SK-MEL-5 (cell line): ENCODE data around the gene HMGN3. TPM values are rescaled to one million over a fixed set of nuclear protein-coding genes. Genes with fewer than 3 reads are reported as not detected.
"Not testable (repeated sequence)": the region's sequence is repeated elsewhere in the genome, so short reads cannot be mapped to it uniquely, and the experiment has no call there.

Source experiments
- DNase-seq: peaks from one replicate; pipeline ENCODE4 v3.0.0-alpha.2; 2016; ENCODE audit warnings: low read depth, low spot score
- in situ Hi-C: cut with HindIII; loops from 2 replicates; pipeline ENCODE4 v1.10.0; 2016; ENCODE audit warnings: low sequenced_read_pairs, high pct_unique_total_duplicates, low pct_unique_long_range_greater_than_20kb
- polyA plus RNA-seq, 2 experiments: library from polyadenylated mRNA; depleted of rRNA; stranded (reverse); fragments of >200 nt; gene quantifications; 2 replicates each; pipeline ENCODE4 v1.2.3, GENCODE V29; 2015
- total RNA-seq: library from RNA; depleted of rRNA; stranded (reverse); fragments of >200 nt; shearing (Covaris generic); gene quantifications from 2 replicates; pipeline ENCODE4 v1.2.3, GENCODE V29; 2014; rRNA removed

Gene HMGN3
- total RNA-seq = 86.4 and 87.5 TPM in 2 replicates
- polyA plus RNA-seq (2015; cell fraction: cytosol; rRNA removed) = 50.8 and 70.3 TPM in 2 replicates
- polyA plus RNA-seq (2015; cell fraction: nucleus; rRNA removed) = 50.0 and 66.1 TPM in 2 replicates

- DNase-seq = peak; percentile 94
- in situ Hi-C loops = no loop called here
Observed at GRCh38 chr6:79234150-79235022, at the start of gene HMGN3. Gene HMGN3, minus strand, starts transcription at chr6:79234682.

GRCh38 chr6:79280756-79281155 lies 46.3 kb upstream of the HMGN3 start:
- in situ Hi-C loops = no loop called here
- no peak for DNase-seq

GRCh38 chr6:79277109-79277508 lies 42.6 kb upstream of the HMGN3 start:
- DNase-seq = no peak
- in situ Hi-C loops = no loop called here

DNA sequence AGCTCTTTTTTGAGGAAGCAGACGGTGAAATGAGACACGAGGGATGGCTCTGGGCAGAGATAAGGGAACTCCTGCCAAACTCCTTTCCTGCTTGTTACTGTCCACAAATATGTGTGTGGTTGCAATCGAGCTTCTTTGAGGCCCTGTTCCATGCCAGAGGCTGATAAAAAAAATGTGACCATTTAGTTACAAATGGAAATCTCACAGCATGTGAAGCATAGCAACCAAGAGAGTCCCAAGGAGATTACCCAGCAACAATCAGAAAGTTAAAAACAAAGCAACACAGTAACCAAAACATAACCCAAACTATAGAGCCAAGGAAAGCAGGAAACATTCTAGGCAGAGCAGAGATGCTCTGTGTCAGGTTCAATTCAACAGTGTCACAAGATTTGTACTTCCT lies 35.4 kb upstream of the HMGN3 start:
- DNase-seq = peak; percentile 57
- in situ Hi-C loops = no loop called here

DNA sequence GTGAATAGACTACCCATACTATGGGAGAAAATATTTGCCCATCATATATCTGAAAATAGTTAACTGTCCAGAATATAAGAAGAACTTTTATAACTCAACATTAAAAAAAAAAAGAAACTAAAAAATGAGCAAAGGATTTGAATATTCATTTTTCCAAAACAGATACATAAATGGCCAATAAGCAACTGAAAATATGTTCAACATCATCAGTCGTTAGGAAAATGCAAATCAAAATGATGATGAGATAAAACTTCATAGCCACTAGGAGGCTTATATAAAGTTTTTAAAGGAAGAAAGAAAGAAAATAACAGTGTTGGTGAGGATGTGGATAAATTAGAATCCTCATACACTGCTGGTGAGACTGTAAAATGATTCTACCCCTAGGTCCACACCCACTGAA lies 32.6 kb upstream of the HMGN3 start:
- no peak for DNase-seq
- in situ Hi-C loops = no loop called here

DNA sequence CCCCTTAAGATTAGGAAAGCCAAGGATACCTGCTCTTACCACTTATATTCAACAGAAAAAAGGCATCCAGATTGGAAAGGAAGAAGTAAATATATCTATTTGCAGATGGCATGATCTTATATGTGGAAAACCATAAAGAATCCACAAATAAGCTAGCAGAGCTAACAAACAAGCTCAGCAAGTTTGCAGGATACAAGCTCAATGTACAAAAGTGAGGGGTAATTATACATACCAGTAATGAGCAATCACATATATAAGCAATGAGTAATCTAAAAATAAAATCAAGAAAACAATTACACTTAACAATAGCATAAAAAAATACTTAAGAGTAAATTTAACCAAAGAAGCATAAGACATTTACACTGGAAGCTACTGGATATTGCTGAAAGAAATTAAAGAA lies 31.6 kb upstream of the HMGN3 start:
- no peak for DNase-seq
- in situ Hi-C loops = no loop called here

DNA sequence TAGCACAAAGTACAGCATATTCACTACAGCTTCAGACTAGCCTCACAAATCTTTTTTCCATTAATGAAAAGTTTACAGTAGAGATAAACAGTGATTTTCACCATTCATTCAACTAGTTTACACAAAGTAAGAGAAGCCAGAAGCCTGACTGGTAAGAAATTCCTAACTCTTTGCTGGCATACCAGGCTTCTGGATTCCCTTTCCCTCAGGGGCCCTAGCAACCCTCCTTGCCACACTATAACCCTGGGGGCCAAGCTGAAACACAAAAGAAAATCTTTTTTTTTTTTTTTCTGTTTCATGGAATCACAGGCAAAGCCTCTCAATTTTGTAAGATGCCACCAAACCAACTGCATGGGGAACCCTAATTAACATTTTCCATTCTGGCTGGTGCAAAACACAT lies 28.9 kb upstream of the HMGN3 start:
- DNase-seq = no peak
- in situ Hi-C loops = no loop called here

DNA sequence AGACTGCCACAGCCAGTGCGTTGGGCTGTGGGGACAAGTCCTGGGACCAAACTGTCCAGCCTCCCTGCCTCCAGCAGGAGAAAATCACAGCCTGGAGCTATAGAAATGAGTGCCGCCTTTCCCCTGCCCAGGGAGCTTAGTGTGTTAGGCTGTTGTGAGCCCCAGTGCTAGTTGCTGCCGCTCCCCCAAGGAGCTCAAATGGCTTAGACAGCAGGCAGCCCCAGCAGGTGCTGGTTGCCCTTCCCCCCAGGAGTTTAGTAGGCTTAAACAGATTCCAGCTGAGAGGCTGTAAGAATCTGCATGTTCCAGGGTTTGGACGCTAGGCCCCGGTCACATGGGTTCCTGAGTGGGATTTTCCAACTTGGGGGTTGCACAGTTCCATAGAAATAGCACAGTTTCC lies 27.2 kb upstream of the HMGN3 start:
- in situ Hi-C loops = no loop called here
- no peak for DNase-seq

GRCh38 chr6:79260772-79261171 lies 26.3 kb upstream of the HMGN3 start:
- in situ Hi-C loops = no loop called here
- DNase-seq = no peak

GRCh38 chr6:79257381-79258205 lies 23.1 kb upstream of the HMGN3 start:
- no peak for DNase-seq

GRCh38 chr6:79256770-79257169 lies 22.3 kb upstream of the HMGN3 start:
- in situ Hi-C loops, DNase-seq: not testable (repeated sequence)

More at GRCh38 chr6:79257381-79258205, 23.1 kb upstream of the HMGN3 start:
- in situ Hi-C loops = no loop called here

GRCh38 chr6:79255086-79255485 lies 20.6 kb upstream of the HMGN3 start:
- DNase-seq, in situ Hi-C loops: not testable (repeated sequence)

DNA sequence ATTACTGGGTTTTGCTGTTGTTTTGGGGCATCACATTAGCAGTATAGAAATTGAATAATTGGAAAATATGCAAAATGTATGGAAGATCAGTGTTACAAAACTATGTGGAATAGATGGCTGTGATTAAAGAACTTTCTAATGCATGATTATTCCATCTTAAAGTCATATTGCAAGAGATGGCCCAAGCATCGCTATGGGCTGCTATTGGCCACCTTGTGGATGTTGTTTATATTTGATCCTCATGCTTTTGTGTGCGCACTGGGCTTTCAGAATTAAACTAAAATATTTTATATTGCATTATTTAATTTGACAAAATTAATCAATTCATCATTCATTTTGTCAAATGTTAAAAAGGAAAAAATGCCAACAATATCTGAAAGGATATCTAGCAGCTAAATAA lies 16.1 kb upstream of the HMGN3 start:
- DNase-seq = peak; percentile 6
- in situ Hi-C loops = no loop called here

GRCh38 chr6:79250107-79250514 lies 15.6 kb upstream of the HMGN3 start:
- peak; percentile 76 for DNase-seq
- in situ Hi-C loops = no loop called here

DNA sequence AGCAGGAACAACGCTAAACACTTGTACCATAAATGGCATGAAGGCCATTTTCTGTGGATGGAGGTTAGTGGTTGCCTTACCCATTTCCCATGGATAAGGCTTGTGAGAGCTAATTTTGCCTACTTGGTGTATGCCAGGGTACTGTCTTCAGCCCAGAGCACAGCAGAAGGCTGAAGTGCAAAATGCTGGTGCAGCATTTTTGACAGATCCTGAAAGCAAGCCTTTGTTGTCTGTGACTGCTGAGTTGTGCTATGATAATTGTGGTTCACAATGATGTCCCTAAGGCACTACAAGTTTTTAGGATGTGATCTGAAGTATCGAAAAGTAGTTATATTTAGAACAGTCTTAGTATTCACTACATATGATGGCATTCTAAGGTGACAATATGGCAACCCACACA lies 14.7 kb upstream of the HMGN3 start:
- in situ Hi-C loops = no loop called here
- DNase-seq = peak; percentile 81

GRCh38 chr6:79246891-79247290 lies 12.4 kb upstream of the HMGN3 start:
- DNase-seq = no peak
- in situ Hi-C loops = no loop called here

DNA sequence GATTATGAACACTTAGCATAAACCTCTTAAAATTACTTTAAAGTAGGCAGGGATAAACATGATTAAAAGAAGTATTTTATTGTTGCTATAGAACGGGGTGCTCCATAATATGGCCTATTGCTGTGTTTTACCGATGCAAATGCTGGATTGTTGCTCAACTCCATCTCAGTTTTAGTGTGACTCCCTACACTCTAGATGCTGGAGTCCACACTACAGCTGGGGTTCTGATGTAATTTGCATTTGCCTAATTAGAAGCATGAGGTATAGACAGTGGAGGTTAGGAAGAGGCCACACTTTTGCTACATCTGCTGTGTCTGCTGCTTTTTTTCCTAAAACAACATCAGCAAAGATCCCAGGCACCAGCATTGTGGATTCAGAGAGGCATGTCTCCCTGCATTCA lies 6.7 kb upstream of the HMGN3 start:
- no peak for DNase-seq
- in situ Hi-C loops = no loop called here

DNA sequence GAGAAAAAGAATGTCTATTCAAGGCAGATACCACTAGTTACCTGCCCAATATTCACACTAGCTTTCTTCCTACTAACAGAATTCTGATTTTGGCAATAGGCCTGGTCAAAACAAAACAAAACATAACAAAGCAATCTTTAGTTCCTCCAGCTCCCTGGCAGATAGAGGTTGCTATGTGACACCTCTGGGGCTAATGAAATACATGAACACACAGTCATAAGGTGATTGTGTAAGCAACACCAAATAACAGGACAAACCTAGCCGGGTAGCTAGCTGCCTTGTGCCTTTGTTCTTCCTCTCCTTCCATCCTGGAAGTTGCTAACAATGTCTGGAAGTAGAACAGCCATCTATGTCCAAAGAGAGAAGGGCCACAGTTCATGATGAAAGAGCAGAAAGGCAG lies 6.0 kb upstream of the HMGN3 start:
- no peak for DNase-seq
- in situ Hi-C loops = no loop called here
